GM12878 (cell line): ENCODE data around the gene CCDC198.

Experiments
- CREM ChIP-seq: IDR thresholded peaks from 2 replicates; pipeline ENCODE4 v1.6.1; 2014; ENCODE audit warnings: antibody characterized with exemption, low read depth
- RAD51 ChIP-seq: fragments of 450-650 bp; IDR thresholded peaks from 2 replicates; pipeline ENCODE4 v1.6.1; 2016; ENCODE audit warnings: moderate library complexity, mild to moderate bottlenecking, inconsistent platforms

DNA sequence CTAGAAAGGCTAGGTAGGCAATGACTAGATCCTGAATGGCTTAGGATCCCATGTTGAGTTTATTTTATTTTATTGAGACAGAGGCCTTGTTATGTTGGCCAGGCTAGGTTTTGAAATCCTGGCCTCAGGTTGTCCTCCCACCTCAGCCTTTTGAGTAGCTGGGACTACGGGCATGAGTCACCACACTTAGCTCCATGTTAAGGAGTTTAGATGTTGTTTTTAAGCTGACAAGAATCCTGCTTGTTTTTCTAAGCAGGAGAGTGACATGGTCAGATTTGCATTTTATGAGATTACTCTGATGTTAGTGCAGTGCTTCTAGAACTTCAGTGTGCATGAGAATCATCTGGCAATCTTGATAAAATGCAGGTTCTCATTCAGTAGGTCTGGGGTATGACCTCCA lies 14.5 kb downstream of the CCDC198 start:
- TF ChIP-seq CREM = no peak
- TF ChIP-seq RAD51 = no peak
